Measurements from ENCODE around the gene HLA-A. TPM values are rescaled to one million over a fixed set of nuclear protein-coding genes. Genes with fewer than 3 reads are reported as not detected.

The HLA-A gene
- total and polyA plus RNA-seq, 2 donors (not counting 3 experiments of a cell fraction or from before 2014, with no cell fraction given): 294 to 822 TPM

DNA sequence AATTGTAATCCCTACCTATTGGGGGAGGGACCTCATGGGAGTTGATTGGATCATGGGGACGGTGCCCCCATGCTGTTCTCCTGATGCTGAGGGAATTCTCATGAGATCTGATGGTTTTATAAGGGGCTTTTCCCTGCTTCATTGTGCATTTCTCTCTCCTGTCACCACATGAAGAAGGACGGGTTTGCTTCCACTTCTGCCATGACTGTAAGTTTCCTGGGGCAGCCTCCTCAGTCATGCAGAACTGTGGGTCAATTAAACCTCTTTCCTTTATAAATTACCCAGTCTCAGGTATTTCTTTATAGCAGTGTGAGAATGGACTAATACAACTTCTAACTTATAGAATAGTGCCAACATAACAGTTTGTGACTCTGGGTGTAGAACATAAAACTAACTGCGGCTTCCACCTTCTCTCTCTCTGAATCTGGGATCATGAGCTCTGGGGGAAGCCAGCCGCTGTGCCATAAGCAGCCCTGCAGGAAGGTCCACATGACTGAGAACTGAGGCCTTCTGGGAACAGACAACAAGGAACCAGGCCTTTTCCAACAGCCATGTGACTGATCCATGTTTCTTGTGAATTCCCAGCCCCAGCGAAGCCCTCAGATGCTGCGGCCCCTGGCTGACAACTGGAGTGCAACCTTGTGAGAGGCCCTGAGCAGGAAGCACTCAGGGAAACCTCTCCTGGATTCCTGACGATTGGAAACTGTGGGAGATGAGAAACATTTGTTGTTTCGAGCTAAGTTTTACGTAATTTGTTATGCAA is 3.4 kb upstream of the HLA-A start:
- no TSS peak for BruUV-seq (replicated peaks)
- H3K4me2 ChIP-seq (ENCODE audit: insufficient read depth, low read length): no peak overlapping the region
- no peaks in the 10 kb centered on the region for H3K36me3 ChIP-seq (ENCODE audit: control insufficient read depth in 2 of 2, extremely low read depth in 1 of 2, insufficient read depth in 2 of 2, low read length in 2 of 2)
- no peaks in the 10 kb centered on the region for H4K20me1 ChIP-seq (replicated peaks; ENCODE audit: control insufficient read depth, extremely low read depth, insufficient read depth, low read length)
- POLR2A ChIA-PET: no interaction called here
- FAIRE-seq (no peak), DNase-seq (ENCODE audit: low read depth, low spot score) (no peak)
- no peaks in the 10 kb centered on the region for H3K9me3 ChIP-seq (replicated peaks; ENCODE audit: control insufficient read depth, insufficient read depth, low read length)
- peaks cover 9% of the 10 kb centered on the region for H3K79me2 ChIP-seq (ENCODE audit: control insufficient read depth, insufficient read depth, low read length)
- H3K9ac ChIP-seq (replicated peaks; ENCODE audit: extremely low read depth, insufficient read depth, low read length): no peak overlapping the region
- H3K4me3 ChIP-seq (replicated peaks in 1 of 3; ENCODE audit: insufficient read depth in 1 of 3, low read depth in 1 of 3, low read length in 3 of 3): no peak overlapping the region
- no peaks in the 10 kb centered on the region for H3K4me1 ChIP-seq (ENCODE audit: control insufficient read depth, extremely low read depth, insufficient read depth, low read length)
- TF ChIP-seq POLR2A (IDR thresholded peaks at IDR 0.05; ENCODE audit: low read depth, low read length) (no peak), GATA2 (IDR thresholded peaks at IDR 0.05; ENCODE audit: insufficient read depth, insufficient read length, low read depth, low read length) (no peak), CTCF (IDR thresholded peaks at IDR 0.05; ENCODE audit: extremely low read depth in 1 of 2, insufficient read depth in 1 of 2, low read depth in 1 of 2, low read length in 2 of 2) (no peak), EZH2 (IDR thresholded peaks at IDR 0.05; ENCODE audit: borderline replicate concordance, low read depth, low read length, severe bottlenecking) (no peak), POLR2AphosphoS5 (IDR thresholded peaks at IDR 0.05; ENCODE audit: insufficient read depth, low read depth, low read length) (no peak), FOS (IDR thresholded peaks at IDR 0.05; ENCODE audit: borderline replicate concordance, insufficient read depth, low read length) (no peak), MYC (IDR thresholded peaks at IDR 0.05; ENCODE audit: low read depth, low read length) (no peak), JUN (IDR thresholded peaks at IDR 0.05; ENCODE audit: borderline replicate concordance, insufficient read depth, insufficient read length, low read depth) (no peak)
- TF ChIP-seq, protein P1, sequence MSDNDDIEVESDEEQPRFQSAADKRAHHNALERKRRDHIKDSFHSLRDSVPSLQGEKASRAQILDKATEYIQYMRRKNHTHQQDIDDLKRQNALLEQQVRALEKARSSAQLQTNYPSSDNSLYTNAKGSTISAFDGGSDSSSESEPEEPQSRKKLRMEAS (IDR thresholded peaks at IDR 0.05; ENCODE audit: insufficient read depth, insufficient read length): no peak
- peaks cover 0 to 1% of the 10 kb centered on the region in 2 experiments for H3K27me3 ChIP-seq (ENCODE audit: control insufficient read depth in 2 of 2, insufficient read depth in 2 of 2, low read length in 2 of 2)
- no peak overlapping the region for H3K27ac ChIP-seq (ENCODE audit: insufficient read depth, low read depth, low read length)
- CTCF ChIA-PET: interaction anchor here (1.1 kb wide), 1 partner anchor 91 kb away, joined by 3 read pairs; no protein-coding TSS in a partner anchor
- H3K9me1 ChIP-seq (replicated peaks; ENCODE audit: control insufficient read depth, extremely low read depth, insufficient read depth, low read length): no peaks in the 10 kb centered on the region
- intact Hi-C loops (cut with micrococcal nuclease) (no loop called here), dilution Hi-C loops (cut with MboI; ENCODE audit: extremely low pct_ligation_motif_present, low sequenced_read_pairs) (no loop called here)
- no peak overlapping the region for H2AFZ ChIP-seq (ENCODE audit: low read depth, low read length)
